GM11168 (cell line): ENCODE data around the gene SLC4A2.

Source experiments
- in situ Hi-C: fragments of 300-500 bp; cut with MboI; formaldehyde crosslinking; loops from one replicate; pipeline ENCODE4 v1.12.0; 2022; ENCODE audit warnings: low sequenced_read_pairs; ENCODE audit not compliant: unreplicated experiment

Gene SLC4A2

GRCh38 chr7:151076863-151077704, 17.7 kb downstream of the SLC4A2 start:
- in situ Hi-C loops, result no loop called here

GRCh38 chr7:151077705-151078232, 18.4 kb downstream of the SLC4A2 start:
- in situ Hi-C loops, result no loop called here

GRCh38 chr7:151078233-151079040, 19.0 kb downstream of the SLC4A2 start:
- in situ Hi-C loops, result no loop called here

- in situ Hi-C loops, result no loop called here
Observed at GRCh38 chr7:151079199-151079910, 20.0 kb downstream of the SLC4A2 start.

GRCh38 chr7:151080067-151080521, 20.7 kb downstream of the SLC4A2 start:
- in situ Hi-C loops, result no loop called here

- in situ Hi-C loops, result no loop called here
Observed at GRCh38 chr7:151080522-151081169, 21.3 kb downstream of the SLC4A2 start, which contains the start of gene FASTK. TSS of gene FASTK (minus strand) at chr7:151080809. CDS start at chr7:151080766, 43 bp downstream.

GRCh38 chr7:151081170-151082101, 22.0 kb downstream of the SLC4A2 start:
- in situ Hi-C loops, result no loop called here

GRCh38 chr7:151082141-151083070, 23.0 kb downstream of the SLC4A2 start:
- in situ Hi-C loops, result no loop called here

- in situ Hi-C loops, result no loop called here
Observed at GRCh38 chr7:151083071-151083823, 23.9 kb downstream of the SLC4A2 start, which contains the start of gene TMUB1. TSS of gene TMUB1 (minus strand) at chr7:151083493. CDS start at chr7:151082563, 930 bp downstream.

GRCh38 chr7:151083824-151084160, 24.4 kb downstream of the SLC4A2 start:
- in situ Hi-C loops, result no loop called here

GRCh38 chr7:151085329-151085690, 25.9 kb downstream of the SLC4A2 start:
- in situ Hi-C loops, result no loop called here

- in situ Hi-C loops, result no loop called here
Observed at GRCh38 chr7:151085691-151086620, 26.6 kb downstream of the SLC4A2 start, which contains the start of gene AGAP3. TSS of gene AGAP3 (plus strand) at chr7:151086475. CDS start at chr7:151086742, 267 bp downstream.

- in situ Hi-C loops, result no loop called here
Observed at GRCh38 chr7:151086802-151087244, 27.4 kb downstream of the SLC4A2 start.

- in situ Hi-C loops, result no loop called here
Observed at GRCh38 chr7:151087245-151088018, 28.0 kb downstream of the SLC4A2 start.
